ENCODE measurements around the gene ABT1. TPM values are rescaled to one million over a fixed set of nuclear protein-coding genes. Genes with fewer than 3 reads are reported as not detected.
A peak's percentile ranks its signal among the peaks of the same experiment; 100 is the strongest.

ABT1 gene
- total RNA-seq, 1 donor from 2014 or later, result 12.6 TPM

DNA sequence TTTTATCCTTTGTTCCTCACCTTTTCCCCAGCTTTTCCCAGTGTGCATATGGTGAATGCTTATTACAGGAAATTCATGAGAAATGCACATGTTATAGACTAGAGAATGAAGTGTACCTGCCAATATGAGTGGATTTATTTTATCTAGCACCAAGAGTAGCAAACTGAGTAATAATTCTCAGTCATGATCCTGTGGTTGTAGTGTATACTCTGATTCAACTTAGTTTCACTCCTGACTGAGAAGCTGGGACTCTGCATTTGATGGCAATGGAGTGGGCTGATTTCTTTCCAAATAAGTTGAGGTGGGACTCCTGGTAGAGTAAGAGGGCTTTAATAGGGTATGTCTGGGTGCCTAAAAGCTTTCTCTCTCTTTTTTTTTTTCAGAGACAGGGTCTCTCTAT, 4.0 kb downstream of the ABT1 start:
- FAIRE-seq, result no peak
- no peak for DNase-seq (ENCODE audit: low spot score in 2 of 2)

DNA sequence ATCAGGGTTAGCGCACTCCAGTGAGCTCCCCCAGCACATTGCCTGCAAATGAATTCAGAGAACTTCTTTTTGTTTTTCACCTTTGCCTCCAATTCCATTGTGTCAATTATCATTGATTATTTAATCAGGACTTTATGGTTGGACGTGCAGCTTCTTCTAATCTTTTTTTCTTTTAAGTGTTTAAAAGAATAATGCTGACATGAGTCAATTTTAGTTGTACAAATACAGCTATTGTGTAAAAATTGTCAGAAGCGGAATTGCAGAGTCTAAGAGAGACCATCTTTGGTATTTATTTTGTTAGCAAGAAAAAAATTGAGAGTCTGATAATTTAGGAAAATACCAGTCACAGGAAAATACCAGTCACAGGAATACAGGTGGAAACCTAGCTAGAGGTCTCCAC, 5.5 kb downstream of the ABT1 start:
- DNase-seq (ENCODE audit: low spot score in 2 of 2), result no peak
- no peak for FAIRE-seq

DNA sequence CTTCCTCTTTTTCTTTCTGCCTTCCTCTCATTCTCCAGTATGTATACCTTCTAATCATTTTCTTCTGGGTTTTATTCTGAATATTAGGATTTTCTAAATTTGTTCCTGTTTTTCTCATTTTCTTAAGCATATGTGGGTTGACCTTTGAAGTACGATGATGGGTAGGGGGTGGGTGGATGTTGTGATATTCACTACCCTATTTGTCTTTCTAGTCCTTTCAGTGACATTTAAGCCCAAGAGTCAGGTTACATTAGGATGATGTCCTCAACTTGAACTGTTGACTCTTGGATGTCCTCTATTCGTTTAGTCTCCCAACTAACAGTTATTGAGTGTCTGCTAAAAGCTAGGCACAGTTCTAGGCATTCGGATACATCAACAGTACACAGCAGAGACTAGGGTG, 7.3 kb downstream of the ABT1 start:
- no peak for DNase-seq (ENCODE audit: low spot score in 2 of 2)
- FAIRE-seq, result no peak

DNA sequence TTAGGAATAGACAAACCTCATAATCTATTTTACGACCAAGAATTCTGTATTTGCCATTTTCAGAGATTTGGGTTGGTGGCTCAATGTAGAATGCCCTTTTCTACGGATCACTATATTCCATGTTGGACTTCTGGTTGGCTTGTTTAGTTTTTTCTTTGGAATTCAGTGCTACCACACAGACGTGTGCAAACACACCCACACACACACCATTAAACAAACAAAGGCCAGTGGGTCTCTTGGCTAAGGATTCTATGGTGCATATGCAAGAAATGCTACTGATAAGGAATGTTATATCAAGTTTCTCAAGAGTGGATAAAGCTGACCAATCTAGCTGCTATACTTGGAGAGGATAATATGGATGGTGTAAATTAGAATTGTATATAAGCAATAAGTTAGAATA, 8.0 kb downstream of the ABT1 start:
- no peak for FAIRE-seq
- no peak for DNase-seq (ENCODE audit: low spot score in 2 of 2)

DNA sequence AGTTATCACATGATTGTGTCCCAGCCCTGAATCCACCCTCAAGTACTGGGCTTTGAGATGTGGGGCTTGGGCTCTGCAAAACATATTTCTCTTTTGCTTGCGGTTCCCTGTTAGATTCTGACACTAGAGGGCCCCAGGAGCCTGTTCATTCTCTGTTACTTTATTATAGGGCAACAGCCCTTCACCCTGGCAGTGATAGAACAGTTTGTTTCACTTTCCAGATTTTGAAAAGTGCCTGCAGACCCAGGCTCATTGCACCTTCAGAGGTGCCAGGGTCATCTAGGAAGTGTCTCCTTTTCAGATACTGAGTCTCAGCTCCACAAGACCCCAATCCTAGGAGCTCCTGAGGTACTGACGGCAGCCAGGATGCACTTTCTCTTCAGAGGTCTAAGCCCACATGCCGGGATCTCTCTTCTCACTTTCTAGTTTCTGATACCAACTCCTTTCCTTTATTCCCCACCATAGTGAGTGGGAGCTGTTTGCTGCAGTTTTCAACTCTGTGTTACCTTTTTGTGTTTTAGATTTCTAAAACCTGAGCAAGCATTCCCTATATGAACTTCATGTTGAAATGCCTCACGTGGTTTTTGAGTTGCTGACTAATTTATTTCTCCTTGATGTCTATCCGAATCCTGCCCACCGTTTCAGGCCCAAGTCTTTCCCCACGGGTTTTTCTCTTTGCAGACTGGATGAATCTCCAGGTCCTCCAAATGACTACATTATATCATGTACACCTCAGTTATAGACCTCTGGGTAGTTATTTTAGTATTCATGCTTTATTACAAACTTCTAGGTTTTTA, 10.9 kb downstream of the ABT1 start:
- FAIRE-seq (no peak), DNase-seq (ENCODE audit: low spot score in 2 of 2) (peak in 1 of 2 donors; percentile 50)

DNA sequence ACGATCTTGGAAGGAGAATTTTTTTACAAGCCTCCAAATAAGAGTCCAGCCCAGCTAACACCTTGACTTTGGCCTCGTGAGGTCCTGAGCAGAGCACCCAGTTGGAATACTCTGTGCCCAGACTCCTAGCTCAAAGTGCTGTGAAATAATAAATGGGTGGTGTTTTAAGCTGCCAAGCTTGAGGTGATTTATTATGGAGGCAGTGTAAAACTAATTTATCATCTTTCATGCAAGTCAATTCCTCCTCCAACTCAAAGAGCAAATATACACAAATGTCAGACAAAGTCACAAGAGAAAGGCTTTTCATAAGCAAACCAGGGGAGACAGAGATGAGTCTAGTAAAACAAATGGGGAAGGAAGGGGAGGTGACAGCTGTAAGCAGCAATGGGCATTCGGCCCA, 12.7 kb downstream of the ABT1 start:
- DNase-seq (ENCODE audit: low spot score in 2 of 2), result no peak
- no peak for FAIRE-seq

DNA sequence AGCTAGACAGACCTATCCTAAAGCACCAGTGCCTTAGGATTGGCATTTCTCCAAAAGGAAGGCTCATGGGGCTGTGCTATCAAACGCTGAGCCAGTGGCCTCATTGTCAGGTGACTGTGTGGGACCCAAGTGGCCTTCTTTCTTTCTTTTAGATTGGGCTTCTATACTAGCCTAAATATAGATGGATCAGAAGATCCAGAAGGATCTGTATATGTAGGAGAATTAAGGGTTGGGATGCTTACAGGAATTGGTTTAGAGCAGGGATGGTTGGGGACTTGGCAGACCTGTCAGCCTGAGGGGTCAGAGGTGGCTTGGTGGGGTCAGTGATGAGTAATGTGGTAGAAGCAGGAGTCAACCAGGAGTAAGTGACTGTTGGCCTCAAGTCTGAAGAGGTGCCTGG, 14.8 kb downstream of the ABT1 start:
- FAIRE-seq (no peak), DNase-seq (ENCODE audit: low spot score in 2 of 2) (no peak)

DNA sequence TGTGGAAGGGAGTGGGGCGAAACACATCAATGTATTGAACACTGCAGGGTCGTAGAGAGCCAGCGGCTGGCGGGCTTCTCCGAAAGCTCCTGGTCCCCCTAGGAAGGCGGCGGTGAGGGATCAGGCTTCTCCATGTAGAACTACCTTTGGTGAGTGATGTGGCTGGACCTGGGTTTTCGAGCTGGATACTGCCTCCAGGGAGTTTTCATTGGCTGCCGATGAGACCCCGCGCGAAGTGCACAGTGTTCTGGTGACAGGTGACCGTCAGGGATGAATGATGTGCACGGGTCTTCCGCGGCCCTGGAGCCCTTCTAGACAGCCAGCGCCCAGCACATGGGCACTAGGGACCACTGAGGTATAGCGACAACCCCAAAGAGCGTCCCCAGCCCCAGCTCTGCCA, 16.4 kb downstream of the ABT1 start:
- no peak for DNase-seq (ENCODE audit: low spot score in 2 of 2)
- no peak for FAIRE-seq

DNA sequence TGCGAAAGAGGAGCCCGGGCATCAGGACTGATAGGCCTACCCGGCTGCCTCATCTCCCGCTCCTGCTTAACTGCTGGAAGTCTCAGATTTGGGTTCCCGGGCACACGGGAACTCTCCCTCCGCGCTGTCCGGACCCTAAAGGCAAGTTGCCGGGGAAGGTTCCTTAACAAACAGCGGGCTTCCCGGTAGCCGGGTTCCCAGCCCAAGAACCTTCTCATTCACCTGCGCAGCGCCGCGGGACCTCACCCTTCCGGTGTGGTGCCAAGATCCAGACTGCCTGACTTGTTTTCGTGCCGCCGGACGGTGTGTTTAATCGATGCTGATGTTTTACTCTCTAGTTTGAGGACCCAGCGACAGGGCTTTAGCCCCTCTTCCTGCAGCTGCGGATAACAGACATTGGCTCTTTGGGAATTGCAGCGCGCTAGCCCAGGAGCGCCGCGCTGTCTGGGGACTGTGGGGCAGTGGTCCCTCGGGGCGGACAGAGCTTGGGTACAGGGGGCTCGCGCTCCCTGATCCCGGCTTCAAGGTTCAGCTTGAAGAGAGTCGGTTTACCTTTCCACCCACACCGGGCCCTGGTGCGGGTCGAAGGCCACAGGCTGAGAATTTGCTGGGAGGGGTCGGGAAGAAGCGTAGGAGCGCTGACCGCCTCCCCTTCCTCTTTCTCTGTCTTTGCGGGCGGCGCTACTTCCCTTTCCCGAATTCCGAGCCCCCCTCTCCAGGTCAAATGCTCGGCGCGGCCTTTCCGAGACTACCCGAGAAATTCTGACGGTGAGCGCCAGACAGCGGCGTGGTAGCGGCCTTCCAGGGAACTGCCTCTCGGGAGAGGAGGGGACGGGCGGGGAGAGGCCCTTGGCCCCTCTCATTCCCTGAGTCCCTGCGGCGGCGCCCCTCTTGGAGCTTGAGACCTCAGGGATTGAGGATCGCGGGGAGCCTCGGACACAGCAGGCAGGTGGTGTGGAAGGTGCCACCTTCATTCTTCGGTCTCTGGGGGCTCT, 17.2 kb downstream of the ABT1 start:
- DNase-seq (ENCODE audit: low spot score in 2 of 2) (no peak), FAIRE-seq (no peak)

DNA sequence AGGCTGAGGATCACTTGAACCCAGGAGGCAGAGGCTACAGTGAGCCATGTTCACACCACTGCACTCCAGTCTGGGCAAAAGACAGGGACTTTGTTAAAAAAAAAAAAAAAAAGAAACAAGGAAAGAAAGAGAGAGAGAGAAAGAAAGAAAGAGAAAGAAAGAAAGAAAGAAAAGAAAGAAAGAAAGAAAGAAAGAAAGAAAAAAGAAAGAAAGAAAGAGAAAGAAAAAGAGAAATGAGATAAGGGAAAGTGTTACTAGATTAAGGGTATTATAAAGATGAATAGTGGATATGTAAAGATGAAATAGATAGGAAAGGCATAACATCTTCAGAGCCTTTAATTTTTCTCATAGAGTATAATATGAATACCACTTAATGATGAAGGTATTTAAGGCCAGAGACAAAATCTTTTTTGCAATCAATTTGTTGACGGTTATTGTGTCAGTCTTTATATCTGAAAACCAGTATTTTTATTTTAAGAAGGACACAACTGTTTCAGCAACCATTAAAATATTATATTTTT, 26.6 kb downstream of the ABT1 start:
- FAIRE-seq (peak; percentile 47), DNase-seq (ENCODE audit: low spot score in 2 of 2) (no peak)

DNA sequence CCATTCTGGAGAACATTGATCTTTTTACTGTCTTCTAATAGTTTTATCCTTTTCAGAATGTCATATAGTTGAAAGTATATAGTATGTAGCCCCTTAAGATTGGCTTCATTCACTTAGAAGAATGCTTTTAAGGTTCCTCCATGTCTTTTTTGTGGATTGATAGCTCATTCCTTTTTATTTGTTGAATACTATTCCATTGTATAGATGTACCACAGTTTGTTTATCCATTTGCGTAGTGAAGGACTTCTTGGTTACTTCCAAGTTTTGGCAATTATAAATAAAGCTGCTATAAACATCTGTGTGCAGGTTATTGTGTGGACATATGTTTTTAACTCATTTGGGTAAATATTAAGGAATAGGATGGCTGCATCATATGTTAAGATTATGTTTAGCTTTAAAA, 27.8 kb downstream of the ABT1 start:
- no peak for FAIRE-seq
- no peak for DNase-seq (ENCODE audit: low spot score in 2 of 2)

DNA sequence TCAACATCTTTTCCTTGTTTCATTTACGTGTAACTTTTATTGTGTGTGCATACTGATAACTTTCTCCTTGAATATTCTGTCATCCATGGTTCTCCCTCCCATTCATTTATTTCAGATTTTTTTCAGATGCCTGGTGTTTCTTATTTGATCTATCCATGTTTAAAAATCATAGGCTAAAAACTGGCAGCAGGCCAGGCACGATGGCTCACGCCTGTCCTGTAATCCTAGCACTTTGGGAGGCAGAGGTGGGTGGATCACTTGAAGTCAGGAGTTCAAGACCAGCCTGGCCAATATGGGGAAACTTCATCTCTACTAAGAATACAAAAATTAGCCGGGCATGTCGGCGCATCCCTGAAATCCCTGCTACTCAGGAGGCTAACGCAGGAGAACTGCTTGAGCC, 31.1 kb downstream of the ABT1 start:
- no peak for DNase-seq (ENCODE audit: low spot score in 2 of 2)
- FAIRE-seq, result no peak

DNA sequence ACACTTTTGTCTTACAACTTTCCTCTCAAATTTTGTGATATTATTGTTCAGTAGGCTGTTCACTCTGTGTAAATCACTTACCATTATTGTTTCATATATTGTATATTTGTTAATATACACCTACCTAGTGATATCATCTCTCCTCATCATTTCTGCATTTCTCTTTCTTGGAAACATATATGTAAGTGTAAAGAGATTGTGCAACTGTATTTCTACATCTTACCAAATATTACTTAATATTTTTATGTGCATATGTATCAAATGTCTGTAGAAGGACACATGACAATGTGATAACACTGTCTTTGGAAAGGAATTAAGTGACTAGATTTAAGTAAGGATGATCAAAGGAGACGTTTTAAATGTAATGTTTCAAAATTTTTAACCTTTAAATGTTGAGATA, 32.6 kb downstream of the ABT1 start:
- no peak for DNase-seq (ENCODE audit: low spot score in 2 of 2)
- FAIRE-seq, result no peak

DNA sequence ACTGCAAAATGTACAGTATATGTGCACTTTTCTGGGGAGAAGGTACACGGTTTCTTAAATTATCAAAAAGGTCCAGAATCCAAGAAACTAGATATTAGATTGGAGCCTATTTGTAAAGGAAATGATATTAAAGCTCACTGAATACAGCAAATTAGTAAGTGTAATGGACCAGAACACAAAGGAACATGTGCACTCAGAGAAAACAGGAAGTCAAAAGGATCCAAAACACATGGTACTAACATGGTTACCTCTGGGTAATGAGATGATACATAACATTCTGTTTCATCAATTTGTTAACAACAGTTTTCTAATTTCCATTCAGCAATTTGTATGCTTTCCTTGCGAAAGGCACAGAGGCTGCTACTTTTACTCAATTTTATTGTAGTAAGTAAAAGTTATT, 44.1 kb downstream of the ABT1 start:
- DNase-seq (ENCODE audit: low spot score in 2 of 2) (no peak), FAIRE-seq (no peak)

DNA sequence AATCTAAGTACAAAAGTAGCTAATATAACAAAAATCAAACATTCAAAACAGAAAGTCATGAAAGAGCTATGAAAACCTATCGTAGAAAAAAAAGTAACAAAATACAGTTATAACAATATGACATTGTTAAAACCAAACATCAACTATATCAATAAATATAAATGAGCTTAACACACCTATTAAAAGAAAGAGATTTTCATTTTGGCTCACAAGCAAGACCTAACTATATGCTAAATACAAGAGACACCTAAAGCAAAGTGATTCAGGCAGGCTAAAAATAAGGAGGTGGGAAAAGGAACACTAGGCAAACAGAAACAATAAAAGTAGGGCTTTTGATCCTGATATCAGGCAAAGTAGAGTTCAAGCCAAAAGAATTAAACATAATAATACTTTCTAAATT, 49.3 kb downstream of the ABT1 start:
- DNase-seq (ENCODE audit: low spot score in 2 of 2) (no peak), FAIRE-seq (no peak)

Other genes starting within 250 kb of the ABT1 start
- 2.0 TPM for gene BTN3A2, start 231.8 kb upstream of the ABT1 start, total RNA-seq
- gene BTN2A2, start 213.8 kb upstream of the ABT1 start, total RNA-seq, result 2.4 TPM
- gene BTN3A1, start 194.7 kb upstream of the ABT1 start, total RNA-seq, result 19.6 TPM
- gene BTN3A3, start 156.4 kb upstream of the ABT1 start, total RNA-seq, result 1.2 TPM
- gene BTN2A1, start 139.0 kb upstream of the ABT1 start, total RNA-seq, result 10.2 TPM
- not detected for gene BTN1A1, start 96.7 kb upstream of the ABT1 start, total RNA-seq
- gene HMGN4, start 58.6 kb upstream of the ABT1 start, total RNA-seq, result 73.4 TPM
- 46.9 TPM for gene ZNF322, start 62.8 kb downstream of the ABT1 start, total RNA-seq